ENCODE data around the gene GABPA. TPM values are rescaled to one million over a fixed set of nuclear protein-coding genes. Genes with fewer than 3 reads are reported as not detected.

The GABPA gene
- total RNA-seq, 1 donor from 2014 or later: 66.5 TPM

- Histone ChIP-seq H3K36me3 (no peaks in the 10 kb centered on the region), H3K4me3 (no peak overlapping the region), H3K9me3 (ENCODE audit: low read depth) (no peaks in the 10 kb centered on the region), H3K4me2 (no peak overlapping the region), H3K27ac (no peak overlapping the region), H3K4me1 (no peaks in the 10 kb centered on the region), H3K27me3 (no peaks in the 10 kb centered on the region), H3F3A (ENCODE audit: low read depth) (no peaks in the 10 kb centered on the region), H3K9ac (no peak overlapping the region), H2AFZ (replicated peaks) (no peak overlapping the region), H3K79me2 (ENCODE audit: low read depth) (no peaks in the 10 kb centered on the region), H4K20me1 (ENCODE audit: low read depth) (no peaks in the 10 kb centered on the region)
- no peaks in the 10 kb centered on the region for H3K36me3 Mint-ChIP-seq
- DNase-seq (ENCODE audit: low spot score): no peak
- H3K4me3 Mint-ChIP-seq: no peak overlapping the region
- TF ChIP-seq EZH2 (IDR thresholded peaks at IDR 0.05) (no peak), CTCF (IDR thresholded peaks at IDR 0.05) (no peak), EZH2phosphoT487 (IDR thresholded peaks at IDR 0.05) (no peak)
- H3K4me1 Mint-ChIP-seq: no peaks in the 10 kb centered on the region
- H3K27me3 Mint-ChIP-seq (ENCODE audit: insufficient read depth, low read depth): no peaks in the 10 kb centered on the region
- H3K27ac Mint-ChIP-seq: no peak overlapping the region
- H3K9me3 Mint-ChIP-seq: no peaks in the 10 kb centered on the region
Observed at GRCh38 chr21:25807191-25807590, 72.4 kb downstream of the GABPA start.

GRCh38 chr21:25809013-25809412 is 74.2 kb downstream of the GABPA start:
- Histone ChIP-seq H3K36me3 (no peaks in the 10 kb centered on the region), H3K27ac (no peak overlapping the region), H4K20me1 (ENCODE audit: low read depth) (no peaks in the 10 kb centered on the region), H3K4me3 (no peak overlapping the region), H3K9me3 (ENCODE audit: low read depth) (no peaks in the 10 kb centered on the region), H2AFZ (replicated peaks) (no peak overlapping the region), H3K27me3 (no peaks in the 10 kb centered on the region), H3F3A (ENCODE audit: low read depth) (no peaks in the 10 kb centered on the region), H3K9ac (no peak overlapping the region), H3K4me1 (no peaks in the 10 kb centered on the region), H3K79me2 (ENCODE audit: low read depth) (no peaks in the 10 kb centered on the region), H3K4me2 (no peak overlapping the region)
- Mint-ChIP-seq H3K27me3 (ENCODE audit: insufficient read depth, low read depth) (no peaks in the 10 kb centered on the region), H3K4me1 (no peaks in the 10 kb centered on the region), H3K4me3 (no peak overlapping the region), H3K9me3 (no peaks in the 10 kb centered on the region), H3K27ac (no peak overlapping the region), H3K36me3 (no peaks in the 10 kb centered on the region)
- no peak for DNase-seq (ENCODE audit: low spot score)
- TF ChIP-seq EZH2phosphoT487 (IDR thresholded peaks at IDR 0.05) (no peak), EZH2 (IDR thresholded peaks at IDR 0.05) (no peak), CTCF (IDR thresholded peaks at IDR 0.05) (no peak)

- no peaks in the 10 kb centered on the region for H3K9me3 ChIP-seq (ENCODE audit: low read depth)
Observed at GRCh38 chr21:25811186-25811585, 76.4 kb downstream of the GABPA start.

More at GRCh38 chr21:25811186-25811585, 76.4 kb downstream of the GABPA start:
- Histone ChIP-seq H2AFZ (replicated peaks) (no peak overlapping the region), H3K36me3 (no peaks in the 10 kb centered on the region), H3K27me3 (no peaks in the 10 kb centered on the region), H3K4me1 (no peaks in the 10 kb centered on the region), H4K20me1 (ENCODE audit: low read depth) (no peaks in the 10 kb centered on the region), H3K4me2 (no peak overlapping the region), H3K79me2 (ENCODE audit: low read depth) (no peaks in the 10 kb centered on the region), H3K27ac (no peak overlapping the region), H3K9ac (no peak overlapping the region), H3K4me3 (no peak overlapping the region), H3F3A (ENCODE audit: low read depth) (no peaks in the 10 kb centered on the region)
- Mint-ChIP-seq H3K4me3 (no peak overlapping the region), H3K36me3 (no peaks in the 10 kb centered on the region), H3K9me3 (no peaks in the 10 kb centered on the region), H3K27ac (no peak overlapping the region), H3K4me1 (no peaks in the 10 kb centered on the region), H3K27me3 (ENCODE audit: insufficient read depth, low read depth) (no peaks in the 10 kb centered on the region)
- no peak for TF ChIP-seq EZH2 (IDR thresholded peaks at IDR 0.05)
- TF ChIP-seq EZH2phosphoT487 (IDR thresholded peaks at IDR 0.05): no peak
- no peak for TF ChIP-seq CTCF (IDR thresholded peaks at IDR 0.05)
- no peak for DNase-seq (ENCODE audit: low spot score)

All from neural progenitor cell (in vitro differentiated cells).